Measurements from ENCODE around the gene FIGN.

DNA sequence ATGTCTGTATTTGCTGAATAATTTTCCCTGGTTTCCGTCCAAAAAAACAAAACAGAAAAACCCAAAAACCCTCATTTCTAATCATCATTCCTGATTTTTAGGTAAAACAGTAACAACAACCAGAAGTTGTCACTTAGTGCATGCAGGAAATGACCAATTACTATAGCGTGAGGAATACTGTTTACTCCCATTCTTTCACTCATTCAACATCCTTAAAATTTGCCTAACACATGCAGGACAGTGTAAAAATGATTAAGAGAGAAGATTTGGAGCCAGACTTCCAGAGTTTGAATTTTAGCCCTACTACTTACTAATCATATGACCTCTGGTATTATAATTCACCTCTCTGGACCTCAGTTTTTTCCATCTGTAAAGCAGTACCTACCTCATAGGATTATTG is 83.1 kb downstream of the FIGN start:
- TF ChIP-seq, protein P1, sequence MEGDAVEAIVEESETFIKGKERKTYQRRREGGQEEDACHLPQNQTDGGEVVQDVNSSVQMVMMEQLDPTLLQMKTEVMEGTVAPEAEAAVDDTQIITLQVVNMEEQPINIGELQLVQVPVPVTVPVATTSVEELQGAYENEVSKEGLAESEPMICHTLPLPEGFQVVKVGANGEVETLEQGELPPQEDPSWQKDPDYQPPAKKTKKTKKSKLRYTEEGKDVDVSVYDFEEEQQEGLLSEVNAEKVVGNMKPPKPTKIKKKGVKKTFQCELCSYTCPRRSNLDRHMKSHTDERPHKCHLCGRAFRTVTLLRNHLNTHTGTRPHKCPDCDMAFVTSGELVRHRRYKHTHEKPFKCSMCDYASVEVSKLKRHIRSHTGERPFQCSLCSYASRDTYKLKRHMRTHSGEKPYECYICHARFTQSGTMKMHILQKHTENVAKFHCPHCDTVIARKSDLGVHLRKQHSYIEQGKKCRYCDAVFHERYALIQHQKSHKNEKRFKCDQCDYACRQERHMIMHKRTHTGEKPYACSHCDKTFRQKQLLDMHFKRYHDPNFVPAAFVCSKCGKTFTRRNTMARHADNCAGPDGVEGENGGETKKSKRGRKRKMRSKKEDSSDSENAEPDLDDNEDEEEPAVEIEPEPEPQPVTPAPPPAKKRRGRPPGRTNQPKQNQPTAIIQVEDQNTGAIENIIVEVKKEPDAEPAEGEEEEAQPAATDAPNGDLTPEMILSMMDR (IDR thresholded peaks at IDR 0.05; ENCODE audit: low read depth, low read length, missing input control), result no peak
- TF ChIP-seq, protein P2, sequence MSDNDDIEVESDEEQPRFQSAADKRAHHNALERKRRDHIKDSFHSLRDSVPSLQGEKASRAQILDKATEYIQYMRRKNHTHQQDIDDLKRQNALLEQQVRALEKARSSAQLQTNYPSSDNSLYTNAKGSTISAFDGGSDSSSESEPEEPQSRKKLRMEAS (IDR thresholded peaks at IDR 0.05), result no peak
- TF ChIP-seq TAF1 (conservative IDR thresholded peaks at IDR 0.05) (no peak), EGR1 (IDR thresholded peaks at IDR 0.05; ENCODE audit: low read depth in 2 of 2) (no peak), JUND (IDR thresholded peaks at IDR 0.05) (no peak)

All from liver (tissue), 3 donors.